MV-4-11 (cell line): ENCODE results near the gene HEBP1.

Source experiments
- DNase-seq: peaks from one replicate; lab custom pipeline; 2025; lab: John Stamatoyannopoulos, UW

Gene HEBP1

GRCh38 chr12:12990700-12991468 is 9.2 kb downstream of the HEBP1 start:
- DNase-seq = no peak

GRCh38 chr12:12987421-12987820 is 12.6 kb downstream of the HEBP1 start:
- no peak for DNase-seq

GRCh38 chr12:12986775-12987331 is 13.2 kb downstream of the HEBP1 start:
- no peak for DNase-seq

- no peak for DNase-seq
Observed at GRCh38 chr12:12985817-12986408, 14.2 kb downstream of the HEBP1 start.

DNA sequence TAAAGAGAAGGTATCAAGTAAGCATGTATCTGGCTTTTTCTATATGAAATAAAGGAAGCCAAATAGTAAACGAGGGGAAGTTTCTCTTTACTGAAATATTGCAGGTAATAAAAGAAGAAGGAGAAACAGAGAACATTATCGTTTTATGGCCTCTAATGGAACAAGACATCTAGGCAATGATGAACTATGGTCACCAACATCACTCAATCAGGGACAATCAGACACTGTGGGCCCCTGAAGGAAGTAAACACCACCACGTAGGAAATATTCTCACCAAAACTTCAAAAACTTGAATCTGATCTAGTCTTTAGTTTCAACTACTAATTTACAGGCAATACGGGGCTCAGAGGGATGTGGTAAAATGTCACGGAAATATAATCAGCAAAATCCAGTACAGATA is 15.9 kb downstream of the HEBP1 start:
- DNase-seq = no peak

GRCh38 chr12:12983420-12984035 is 16.5 kb downstream of the HEBP1 start:
- DNase-seq = peak; percentile 8

GRCh38 chr12:12982331-12982730 is 17.7 kb downstream of the HEBP1 start:
- no peak for DNase-seq

- no peak for DNase-seq
Observed at GRCh38 chr12:12979731-12980259, 20.3 kb downstream of the HEBP1 start.

DNA sequence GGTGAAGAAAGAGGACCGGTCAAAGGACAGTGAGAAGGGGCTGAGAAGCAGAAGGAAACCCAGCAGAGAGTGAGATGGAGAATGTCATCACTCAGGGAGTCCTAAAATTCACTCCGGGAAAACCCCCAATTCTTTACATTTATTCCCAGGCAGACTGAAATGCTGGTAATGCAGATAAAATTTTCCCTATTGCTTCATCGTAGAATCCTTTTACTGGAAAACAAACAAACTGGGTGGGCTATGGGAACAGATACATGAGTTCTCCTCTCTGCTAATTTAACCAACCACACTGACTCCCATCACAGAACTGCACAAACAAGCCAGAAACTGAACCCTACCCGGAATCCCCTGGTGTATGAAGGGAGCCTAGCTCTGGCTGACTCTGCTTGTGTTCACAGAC is 20.9 kb downstream of the HEBP1 start:
- no peak for DNase-seq

GRCh38 chr12:12977231-12977630 is 22.8 kb downstream of the HEBP1 start:
- DNase-seq = no peak

- DNase-seq = no peak
Observed at GRCh38 chr12:12976366-12976765, 23.7 kb downstream of the HEBP1 start.

GRCh38 chr12:12975322-12976077 is 24.6 kb downstream of the HEBP1 start:
- peak; percentile 62 for DNase-seq

DNA sequence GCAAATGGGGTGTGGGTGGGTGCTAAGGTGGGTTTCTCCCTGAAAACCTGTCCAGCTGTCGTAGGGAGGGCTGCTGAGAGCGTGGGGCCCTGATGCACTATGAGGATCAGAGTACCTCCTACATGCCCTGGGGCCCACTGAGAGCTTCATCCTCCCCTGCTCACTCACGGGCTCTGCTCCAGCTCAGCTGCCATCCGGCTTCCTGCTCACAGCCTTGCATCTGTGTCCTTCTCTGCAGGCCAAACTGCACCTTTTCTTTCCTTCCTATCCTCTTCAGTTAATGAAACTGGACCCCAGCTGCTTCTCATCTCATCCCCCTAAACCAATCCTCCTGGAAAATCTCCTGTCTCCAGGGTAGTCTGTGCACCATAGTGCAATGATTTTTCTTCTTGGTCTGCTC is 25.9 kb downstream of the HEBP1 start:
- no peak for DNase-seq

- no peak for DNase-seq
Observed at GRCh38 chr12:12973019-12973418, 27.0 kb downstream of the HEBP1 start.

GRCh38 chr12:12965836-12966235 is 34.2 kb downstream of the HEBP1 start:
- no peak for DNase-seq

DNA sequence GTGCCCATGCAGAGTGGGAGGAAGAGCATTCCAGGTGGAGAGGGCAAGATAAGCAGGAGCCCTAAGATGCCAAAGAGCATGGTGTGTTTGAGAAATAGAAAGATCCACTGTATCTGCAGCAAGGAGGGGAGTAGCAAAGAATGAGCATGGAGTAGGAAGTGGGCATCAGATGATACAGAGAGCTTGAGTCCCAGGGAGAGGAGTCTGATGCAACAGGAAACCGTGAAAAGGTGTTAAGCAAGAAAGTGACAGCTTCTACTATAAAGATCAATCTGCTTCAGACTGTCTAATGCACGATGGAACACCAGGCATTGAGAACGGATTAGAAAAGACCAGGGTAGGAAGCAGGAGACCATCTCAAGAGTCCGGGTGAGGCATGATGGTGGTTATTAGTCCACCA is 35.8 kb downstream of the HEBP1 start:
- DNase-seq = peak; percentile 78

DNA sequence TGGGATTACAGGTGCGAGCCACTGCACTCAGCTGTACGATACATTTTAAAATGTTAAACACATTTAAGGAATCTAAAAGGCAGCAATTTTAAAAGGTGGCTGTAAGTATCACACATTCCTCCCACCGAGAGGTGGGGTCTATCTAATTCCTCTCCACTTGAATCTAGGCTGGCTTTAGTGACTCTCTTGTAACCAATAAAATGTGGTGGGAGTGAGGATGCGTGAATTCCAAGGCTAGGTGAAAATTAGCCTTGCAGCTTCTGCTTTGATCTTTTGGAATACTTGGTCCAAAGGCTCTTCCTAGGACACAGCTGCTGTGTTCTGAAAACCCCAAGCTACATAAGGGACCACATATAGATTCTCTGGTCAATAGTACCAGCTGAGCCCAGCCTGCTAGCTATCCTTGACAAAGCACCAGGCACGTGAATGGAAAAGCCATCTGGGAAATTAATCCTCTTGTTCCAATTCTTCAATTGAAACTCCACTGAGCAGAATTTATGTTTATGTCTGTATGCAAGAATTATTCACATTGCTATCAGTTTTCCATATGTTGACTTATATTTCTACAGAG is 39.3 kb downstream of the HEBP1 start:
- DNase-seq = no peak

- DNase-seq = no peak
Observed at GRCh38 chr12:12958886-12959285, 41.2 kb downstream of the HEBP1 start.

GRCh38 chr12:12954878-12955625 is 45.0 kb downstream of the HEBP1 start:
- DNase-seq = no peak

DNA sequence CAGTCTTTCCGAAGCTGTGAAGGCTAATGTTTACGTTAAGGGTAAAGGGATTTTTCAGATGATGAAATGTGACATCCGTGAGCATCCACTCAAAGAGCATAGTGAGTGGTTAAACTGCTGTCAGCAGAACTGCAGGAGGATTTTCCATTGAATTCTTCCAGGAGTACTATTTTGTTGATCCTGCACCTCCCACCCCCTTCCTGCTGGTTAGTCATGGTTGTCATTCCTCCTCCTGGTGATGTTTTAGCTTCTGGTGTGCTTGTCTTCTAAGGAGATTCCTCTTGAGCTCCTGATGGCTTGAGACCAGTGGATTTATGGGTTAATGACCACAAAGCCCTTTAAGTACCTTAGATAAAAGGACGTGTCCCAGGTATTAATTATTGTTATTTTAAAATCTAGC is 45.7 kb downstream of the HEBP1 start:
- no peak for DNase-seq

GRCh38 chr12:12952036-12952435 is 48.0 kb downstream of the HEBP1 start, which contains the start of gene GPRC5D:
Gene GPRC5D (minus strand): TSS chr12:12952170. CDS start chr12:12950384, 1,786 bp downstream.
- no peak for DNase-seq
